RKO (cell line): ENCODE data around the gene EPHA2.

ENCODE experiments used
- DNase-seq: peaks from one replicate; pipeline ENCODE4 v3.0.0-alpha.2; 2016; ENCODE audit warnings: low spot score

Gene EPHA2

GRCh38 chr1:16149702-16150488, 6.0 kb downstream of the EPHA2 start:
- DNase-seq, result no peak

- DNase-seq, result no peak
These were observed 6.7 kb downstream of the EPHA2 start for GRCh38 chr1:16149146-16149545.

- no peak for DNase-seq
These were observed 7.4 kb downstream of the EPHA2 start for GRCh38 chr1:16148329-16149092.

- peak; percentile 52 for DNase-seq
These were observed 8.5 kb downstream of the EPHA2 start for GRCh38 chr1:16147156-16147926.

- peak; percentile 91 for DNase-seq
These were observed 9.4 kb downstream of the EPHA2 start for GRCh38 chr1:16146279-16147155.

GRCh38 chr1:16145662-16146278, 10.1 kb downstream of the EPHA2 start:
- DNase-seq, result peak; percentile 95

GRCh38 chr1:16145030-16145661, 10.7 kb downstream of the EPHA2 start:
- DNase-seq, result no peak

- DNase-seq, result no peak
These were observed 11.4 kb downstream of the EPHA2 start for GRCh38 chr1:16144325-16145029.

- no peak for DNase-seq
These were observed 12.1 kb downstream of the EPHA2 start for GRCh38 chr1:16143566-16144324.

- no peak for DNase-seq
These were observed 12.8 kb downstream of the EPHA2 start for GRCh38 chr1:16143005-16143565.

GRCh38 chr1:16142383-16142995, 13.4 kb downstream of the EPHA2 start:
- no peak for DNase-seq

- no peak for DNase-seq
These were observed 14.1 kb downstream of the EPHA2 start for GRCh38 chr1:16141573-16142336.

GRCh38 chr1:16140068-16140596, 15.7 kb downstream of the EPHA2 start:
- DNase-seq, result no peak

GRCh38 chr1:16139473-16139962, 16.4 kb downstream of the EPHA2 start:
- DNase-seq, result peak; percentile 93

- DNase-seq, result peak; percentile 84
These were observed 17.1 kb downstream of the EPHA2 start for GRCh38 chr1:16138772-16139221.

GRCh38 chr1:16137890-16138467, 17.9 kb downstream of the EPHA2 start:
- DNase-seq, result no peak

GRCh38 chr1:16135501-16135900, 20.4 kb downstream of the EPHA2 start:
- no peak for DNase-seq
